ENCODE data around the gene VPS16. TPM values are rescaled to one million over a fixed set of nuclear protein-coding genes. Genes with fewer than 3 reads are reported as not detected.

The VPS16 gene
- polyA plus RNA-seq, 2 of the 4 experiments (the other 2 are of a cell fraction): 33.0 to 37.5 TPM

- Histone ChIP-seq H3K9me3 (peaks cover 24% of the 10 kb centered on the region), H3K27ac (peak overlapping the region; percentile 27 to 71; a peak in 5 of 6 replicates), H3K4me2 (peak overlapping the region; percentile 66), H3K4me1 (peaks cover 20% of the 10 kb centered on the region), H3K4me3 (no peak overlapping the region)
- no peak for DNase-seq (ENCODE audit: low read depth in 1 of 2, low spot score in 1 of 2)
- FAIRE-seq: no peak
- no peak for TF ChIP-seq HEYL (CRISPR knock-in tag; IDR thresholded peaks at IDR 0.05)
- POLR2A ChIA-PET: interaction anchor here (0.5 kb wide), 1 partner anchor 15 kb away, joined by 3 read pairs; no protein-coding TSS in a partner anchor
- WGBS (ENCODE audit: missing lambda C conversion rate): 88% methylated on average over 8 of the region's 8 CpGs
- ATAC-seq: peak in 1 of 2 experiments; percentile 17; a peak in 3 of 6 replicates
- CTCF ChIA-PET: interaction anchor here (1.0 to 1.6 kb wide), 7 partner anchors 11 to 59 kb away, joined by 3 to 6 read pairs (median 3); no protein-coding TSS in a partner anchor
These were observed 25.2 kb upstream of the VPS16 start for GRCh38 chr20:2815242-2815900.

DNA sequence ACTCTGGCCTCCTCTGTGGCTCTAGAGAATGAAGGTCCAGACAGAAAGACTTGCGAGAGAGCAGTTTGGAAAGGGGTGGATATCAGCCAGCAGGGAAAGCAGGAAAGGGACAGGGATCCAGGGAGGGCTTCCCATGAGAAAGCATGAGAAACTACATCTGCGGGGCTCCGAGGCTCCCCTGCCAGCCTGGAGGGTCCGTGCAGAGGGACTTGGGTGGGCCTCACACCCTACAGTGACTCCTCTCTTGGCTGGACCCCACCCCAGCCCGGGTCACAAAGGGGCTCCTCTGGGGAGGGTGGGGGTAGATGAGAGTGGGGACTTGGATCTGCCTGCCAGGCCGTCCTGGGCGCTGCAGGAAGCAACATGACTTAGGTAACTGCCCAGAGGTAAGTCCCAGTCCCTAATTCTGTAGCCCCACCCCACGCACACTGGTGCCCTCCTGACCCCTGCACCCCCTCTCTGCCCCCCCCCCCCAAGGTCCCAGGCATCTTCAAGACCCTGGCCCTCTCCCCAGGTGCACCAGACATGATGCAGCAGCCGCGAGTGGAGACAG is 24.4 kb upstream of the VPS16 start, which contains the start of gene TMEM239:
TSS of gene TMEM239 (plus strand) at position 335 of the 553 bp plus-strand sequence. CDS start at position 526, 191 bp downstream.
- ATAC-seq (peak in 1 of 2 experiments; percentile 5; a peak in 1 of 6 replicates), DNase-seq (ENCODE audit: low read depth in 1 of 2, low spot score in 1 of 2) (no peak), FAIRE-seq (no peak)
- H3K4me2 ChIP-seq: peak within 1 kb of the TSS; percentile 66
- no peak within 1 kb of the TSS for H3K4me3 ChIP-seq
- TF ChIP-seq FOSL2 (IDR thresholded peaks at IDR 0.05) (no peak), FOSL2 (CRISPR knock-in tag; IDR thresholded peaks at IDR 0.05) (no peak), FOSB (CRISPR knock-in tag; IDR thresholded peaks at IDR 0.05) (no peak), RARB (CRISPR knock-in tag; IDR thresholded peaks at IDR 0.05) (no peak), CHD4 (IDR thresholded peaks at IDR 0.05; ENCODE audit: borderline replicate concordance) (no peak), CBX2 (IDR thresholded peaks at IDR 0.05; ENCODE audit: borderline replicate concordance, low read depth) (no peak), SREBF2 (IDR thresholded peaks at IDR 0.05) (no peak), ZC3H11A (IDR thresholded peaks at IDR 0.05) (no peak), RNF2 (IDR thresholded peaks at IDR 0.05; ENCODE audit: borderline replicate concordance, low read depth) (no peak), ELK1 (IDR thresholded peaks at IDR 0.05; ENCODE audit: low read depth, low read length) (no peak), PBX3 (IDR thresholded peaks at IDR 0.05) (no peak)
- TF ChIP-seq, protein P1, sequence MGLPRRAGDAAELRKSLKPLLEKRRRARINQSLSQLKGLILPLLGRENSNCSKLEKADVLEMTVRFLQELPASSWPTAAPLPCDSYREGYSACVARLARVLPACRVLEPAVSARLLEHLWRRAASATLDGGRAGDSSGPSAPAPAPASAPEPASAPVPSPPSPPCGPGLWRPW (IDR thresholded peaks at IDR 0.05): no peak
- peaks cover 20% of the 10 kb centered on the region for H3K4me1 ChIP-seq
- WGBS (ENCODE audit: missing lambda C conversion rate): 68% methylated on average over 9 of the region's 10 CpGs
- POLR2A ChIA-PET: no interaction called here
- H3K27ac ChIP-seq: peak within 1 kb of the TSS; percentile 27 to 71; a peak in 5 of 6 replicates
- peaks cover 22% of the 10 kb centered on the region for H3K9me3 ChIP-seq
- CTCF ChIA-PET: interaction anchor here (2.0 kb wide), 1 partner anchor 23 kb away, joined by 5 read pairs; no protein-coding TSS in a partner anchor

GRCh38 chr20:2816583-2817340 is 23.8 kb upstream of the VPS16 start:
- FAIRE-seq (no peak), ATAC-seq (peak in 1 of 2 experiments; percentile 55; a peak in 3 of 6 replicates)

More at GRCh38 chr20:2816583-2817340, 23.8 kb upstream of the VPS16 start:
- TF ChIP-seq FOXS1 (CRISPR knock-in tag; IDR thresholded peaks at IDR 0.05): no peak
- TF ChIP-seq RAD21 (conservative IDR thresholded peaks at IDR 0.05 in 1 of 2, IDR thresholded peaks at IDR 0.05 in 1 of 2): peak in 1 of 2 experiments; percentile 22; a peak in 1 of 5 replicates
- no peak for TF ChIP-seq HOXB5 (CRISPR knock-in tag; IDR thresholded peaks at IDR 0.05)
- ChIA-PET CTCF (interaction anchor here (0.5 to 2.0 kb wide), 3 partner anchors 17 to 143 kb away, joined by 3 to 5 read pairs (median 3); no protein-coding TSS in a partner anchor), POLR2A (no interaction called here)
- no peak overlapping the region for H3K4me3 ChIP-seq
- peaks cover 20% of the 10 kb centered on the region for H3K4me1 ChIP-seq
- H3K4me2 ChIP-seq: no peak overlapping the region
- DNase-seq (ENCODE audit: low read depth in 1 of 2, low spot score in 1 of 2): no peak
- H3K27ac ChIP-seq: peak overlapping the region in 1 of 2 experiments; percentile 71; a peak in 1 of 6 replicates
- 63% methylated on average over 12 of the region's 20 CpGs for WGBS (ENCODE audit: missing lambda C conversion rate)
- H3K9me3 ChIP-seq: peaks cover 15% of the 10 kb centered on the region

Measured in A549 (cell line).